ENCODE data around the gene USP7. TPM values are rescaled to one million over a fixed set of nuclear protein-coding genes. Genes with fewer than 3 reads are reported as not detected.
"Not testable (repeated sequence)": the region's sequence is repeated elsewhere in the genome, so short reads cannot be mapped to it uniquely, and the experiment has no call there.

The USP7 gene
- total and polyA plus RNA-seq, 3 donors from 2014 or later: 159 to 173 (median 172) TPM

DNA sequence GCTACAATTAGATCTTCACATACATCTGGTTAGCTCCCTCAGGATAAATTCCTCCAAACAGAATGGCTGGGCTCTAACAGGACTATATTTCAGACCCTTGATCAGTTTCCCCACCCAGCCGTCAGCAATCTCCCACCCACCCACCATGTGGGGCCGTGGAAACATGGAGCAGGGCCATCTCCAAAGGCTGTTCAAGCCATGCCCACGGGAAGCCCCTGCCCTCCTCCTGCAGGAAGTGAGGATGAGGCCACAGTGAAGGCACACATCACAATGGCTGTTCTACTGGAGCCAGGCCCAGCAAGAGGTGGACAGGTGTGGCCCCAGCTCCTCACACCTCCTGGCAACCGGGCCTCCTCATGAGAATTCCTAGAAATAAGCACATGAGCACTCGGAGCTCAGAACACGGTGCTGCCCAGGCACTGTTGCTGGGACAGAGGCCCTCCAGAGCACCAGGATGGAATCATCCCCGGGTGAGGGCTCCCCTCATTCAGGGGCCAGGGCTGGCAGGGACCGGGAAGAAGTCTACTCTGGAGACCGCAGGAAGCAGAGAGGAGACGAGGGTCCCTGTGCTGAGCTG lies 81.6 kb downstream of the USP7 start, which contains the start of gene LITAFD:
LITAFD (plus strand) TSS at position 311 of the 577 bp plus-strand sequence. CDS start 2,005 bp downstream, outside the sequence.
- no peaks in the 10 kb centered on the region for H3K4me1 ChIP-seq
- no peak within 1 kb of the TSS for H3K4me3 ChIP-seq
- no peak for TF ChIP-seq POLR2A (IDR thresholded peaks at IDR 0.05)
- TF ChIP-seq, protein P1, sequence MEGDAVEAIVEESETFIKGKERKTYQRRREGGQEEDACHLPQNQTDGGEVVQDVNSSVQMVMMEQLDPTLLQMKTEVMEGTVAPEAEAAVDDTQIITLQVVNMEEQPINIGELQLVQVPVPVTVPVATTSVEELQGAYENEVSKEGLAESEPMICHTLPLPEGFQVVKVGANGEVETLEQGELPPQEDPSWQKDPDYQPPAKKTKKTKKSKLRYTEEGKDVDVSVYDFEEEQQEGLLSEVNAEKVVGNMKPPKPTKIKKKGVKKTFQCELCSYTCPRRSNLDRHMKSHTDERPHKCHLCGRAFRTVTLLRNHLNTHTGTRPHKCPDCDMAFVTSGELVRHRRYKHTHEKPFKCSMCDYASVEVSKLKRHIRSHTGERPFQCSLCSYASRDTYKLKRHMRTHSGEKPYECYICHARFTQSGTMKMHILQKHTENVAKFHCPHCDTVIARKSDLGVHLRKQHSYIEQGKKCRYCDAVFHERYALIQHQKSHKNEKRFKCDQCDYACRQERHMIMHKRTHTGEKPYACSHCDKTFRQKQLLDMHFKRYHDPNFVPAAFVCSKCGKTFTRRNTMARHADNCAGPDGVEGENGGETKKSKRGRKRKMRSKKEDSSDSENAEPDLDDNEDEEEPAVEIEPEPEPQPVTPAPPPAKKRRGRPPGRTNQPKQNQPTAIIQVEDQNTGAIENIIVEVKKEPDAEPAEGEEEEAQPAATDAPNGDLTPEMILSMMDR (IDR thresholded peaks at IDR 0.05): no peak
- DNase-seq: no peak
- H3K9me3 ChIP-seq: no peaks in the 10 kb centered on the region
- no peaks in the 10 kb centered on the region for H3K36me3 ChIP-seq (ENCODE audit: low read depth, missing control alignments)
- H3K27ac ChIP-seq: no peak within 1 kb of the TSS
- intact Hi-C loops (cut with DNase I; ENCODE audit: low total_unique reads): loop anchor here (5.0 to 10.0 kb wide), 2 partner anchors 220 to 317 kb away; no protein-coding TSS in a partner anchor
- WGBS, 2 donors: 59 to 80% methylated on average over 4 to 10 of the region's 10 CpGs
- H3K27me3 ChIP-seq: no peaks in the 10 kb centered on the region

DNA sequence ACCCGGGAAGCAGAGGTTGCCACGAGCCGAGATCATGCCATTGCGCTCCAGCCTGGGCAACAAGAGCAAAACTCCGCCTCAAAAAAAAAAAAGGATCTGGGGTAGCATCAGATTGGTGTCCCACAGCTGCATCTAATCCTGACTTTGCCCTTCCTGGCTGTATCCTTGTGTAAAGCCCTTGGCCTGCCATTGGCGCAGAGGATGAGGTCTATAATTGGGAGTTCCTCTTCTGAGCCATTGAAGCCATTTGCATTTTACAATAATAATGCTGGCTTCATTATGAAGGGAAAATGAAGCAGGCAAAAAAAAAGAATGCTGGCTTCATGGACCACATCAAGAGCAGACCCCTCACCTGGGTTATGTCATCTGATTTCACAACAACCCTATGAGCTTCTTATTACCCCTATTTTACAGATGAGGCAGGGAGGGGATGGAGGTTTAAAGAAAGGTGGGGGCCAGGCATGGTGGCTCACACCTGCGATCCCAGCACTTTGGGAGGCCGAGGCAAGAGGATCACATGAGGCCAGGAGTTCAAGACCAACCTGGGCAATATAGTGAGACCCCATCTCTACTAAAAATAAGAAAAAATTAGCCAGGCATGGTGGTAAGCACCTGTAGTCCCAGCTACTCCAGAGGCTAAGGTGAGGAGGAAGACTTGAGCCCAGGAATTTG lies 82.7 kb downstream of the USP7 start:
- Histone ChIP-seq H3K36me3 (ENCODE audit: low read depth, missing control alignments) (no peaks in the 10 kb centered on the region), H3K27ac (no peak overlapping the region), H3K4me3 (no peak overlapping the region), H3K27me3 (no peaks in the 10 kb centered on the region), H3K9me3 (no peaks in the 10 kb centered on the region), H3K4me1 (no peaks in the 10 kb centered on the region)
- DNase-seq: no peak
- TF ChIP-seq POLR2A (IDR thresholded peaks at IDR 0.05): no peak
- TF ChIP-seq, protein P1 (IDR thresholded peaks at IDR 0.05): no peak
- intact Hi-C loops (cut with DNase I; ENCODE audit: low total_unique reads): loop anchor here (5.0 to 10.0 kb wide), 2 partner anchors 219 to 316 kb away; no protein-coding TSS in a partner anchor
- WGBS, 2 donors: 84 to 91% methylated on average over 8 of the region's 8 CpGs

DNA sequence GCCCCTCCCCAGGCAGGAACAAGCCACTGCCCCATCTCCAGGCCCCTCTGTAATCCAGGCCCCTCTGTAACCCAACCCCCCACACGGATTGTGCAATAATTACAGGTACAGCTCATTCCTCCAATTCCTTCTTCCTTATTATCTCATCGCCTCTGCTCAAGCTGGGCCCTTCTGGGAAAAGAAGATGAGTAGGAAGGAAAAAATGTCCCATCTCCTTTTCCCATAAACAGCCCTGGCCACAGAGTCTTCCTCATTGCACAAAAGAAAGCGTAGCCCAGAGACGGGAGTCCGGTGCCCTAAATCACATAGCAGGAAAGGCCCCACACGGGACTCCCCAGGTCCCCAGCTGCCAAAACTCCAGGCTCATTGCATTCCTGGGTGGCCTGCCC lies 85.2 kb downstream of the USP7 start:
- Histone ChIP-seq H3K36me3 (ENCODE audit: low read depth, missing control alignments) (no peaks in the 10 kb centered on the region), H3K27me3 (no peaks in the 10 kb centered on the region), H3K9me3 (no peaks in the 10 kb centered on the region), H3K27ac (no peak overlapping the region), H3K4me3 (no peak overlapping the region), H3K4me1 (no peaks in the 10 kb centered on the region)
- intact Hi-C loops (cut with DNase I; ENCODE audit: low total_unique reads): no loop called here
- DNase-seq: no peak
- WGBS, 2 donors: 63 to 73% methylated on average over 6 of the region's 6 CpGs
- TF ChIP-seq, protein P1 (IDR thresholded peaks at IDR 0.05): no peak
- no peak for TF ChIP-seq POLR2A (IDR thresholded peaks at IDR 0.05)

DNA sequence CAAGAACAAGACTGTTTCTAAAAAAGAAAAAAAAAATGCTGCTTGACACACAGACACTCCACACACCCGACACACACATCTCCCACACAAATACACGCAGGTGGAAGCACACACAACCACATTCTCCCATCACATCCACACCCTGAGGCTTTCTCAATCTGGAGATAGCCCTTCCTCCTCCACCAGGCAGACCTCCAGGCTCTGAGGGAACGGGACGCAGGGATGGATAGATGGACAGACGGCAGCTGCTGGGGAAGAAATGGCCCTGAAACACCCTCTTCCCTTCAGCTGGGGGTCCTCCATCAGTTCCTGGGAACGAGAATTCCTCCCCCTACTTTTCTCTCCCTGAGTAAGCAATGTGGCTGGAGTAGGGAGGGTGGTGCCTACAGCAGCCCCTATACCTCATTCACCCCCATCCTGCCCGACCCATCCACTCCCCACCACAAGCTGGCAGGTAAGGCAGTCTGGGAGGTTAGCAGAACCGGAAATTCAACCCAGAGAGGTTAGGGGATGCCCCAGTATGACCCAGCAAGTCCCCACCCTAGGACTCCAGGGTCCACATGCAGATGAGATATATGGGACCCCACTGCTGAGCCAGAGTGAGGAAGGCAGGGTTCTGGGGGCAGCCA lies 85.7 kb downstream of the USP7 start:
- Histone ChIP-seq H3K4me1 (no peaks in the 10 kb centered on the region), H3K27me3 (no peaks in the 10 kb centered on the region), H3K9me3 (no peaks in the 10 kb centered on the region), H3K27ac (no peak overlapping the region), H3K4me3 (no peak overlapping the region), H3K36me3 (ENCODE audit: low read depth, missing control alignments) (no peaks in the 10 kb centered on the region)
- intact Hi-C loops (cut with DNase I; ENCODE audit: low total_unique reads): no loop called here
- TF ChIP-seq, protein P1 (IDR thresholded peaks at IDR 0.05): no peak
- no peak for TF ChIP-seq POLR2A (IDR thresholded peaks at IDR 0.05)
- no peak for DNase-seq
- 75 to 78% methylated on average over 7 to 8 of the region's 8 CpGs for WGBS, 2 donors

DNA sequence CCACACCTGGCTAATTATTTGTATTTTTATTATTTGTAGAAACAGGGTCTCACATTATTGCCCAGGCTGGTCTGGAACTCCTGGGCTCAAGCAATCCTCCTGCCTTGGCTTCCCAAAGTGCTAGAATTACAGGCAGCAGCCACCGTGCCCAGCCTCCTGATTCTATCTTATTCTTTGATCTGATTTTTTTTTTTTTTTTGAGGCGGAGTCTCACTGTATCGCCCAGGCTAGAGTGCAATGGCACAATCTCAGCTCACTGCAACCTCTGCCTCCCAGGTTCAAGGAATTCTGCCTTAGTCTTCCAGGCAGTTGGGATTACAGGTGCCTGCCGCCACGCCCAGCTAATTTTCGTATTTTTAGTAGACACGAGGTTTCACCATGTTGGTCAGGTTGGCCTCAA lies 88.4 kb downstream of the USP7 start:
- H3K4me1 ChIP-seq; H3K4me3 ChIP-seq; DNase-seq; H3K27me3 ChIP-seq; H3K9me3 ChIP-seq; H3K36me3 ChIP-seq (ENCODE audit: low read depth, missing control alignments); intact Hi-C loops (cut with DNase I; ENCODE audit: low total_unique reads); H3K27ac ChIP-seq: not testable (repeated sequence)
- whole genome bisulfite sequencing, 2 donors: 78 to 91% methylated on average over 7 of the region's 7 CpGs

Measured in testis (tissue), 3 donors.